Hepatocyte (in vitro differentiated cells): ENCODE measurements around the gene NPAS3. TPM values are rescaled to one million over a fixed set of nuclear protein-coding genes. Genes with fewer than 3 reads are reported as not detected.

Experiments used
- DNase-seq: peaks from one replicate; pipeline ENCODE4 v3.0.0-alpha.2; 2016; ENCODE audit warnings: low spot score
- H2AFZ ChIP-seq: fragments of 200-600 bp; sonication (generic); 2 replicates; pipeline ENCODE4 v1.6.0; 2016; ENCODE audit warnings: antibody characterized with exemption, mild to moderate bottlenecking
- H3K27ac ChIP-seq: fragments of 200-600 bp; sonication (generic); 2 replicates; pipeline ENCODE4 v1.5.1; 2016; ENCODE audit warnings: mild to moderate bottlenecking
- H3K27me3 ChIP-seq: fragments of 200-600 bp; sonication (generic); 2 replicates; pipeline ENCODE4 v1.6.1; 2016
- H3K36me3 ChIP-seq: fragments of 200-600 bp; sonication (generic); replicated peaks from 2 replicates; pipeline ENCODE4 v1.5.1; 2016; ENCODE audit warnings: low read depth; ENCODE audit not compliant: insufficient read depth
- H3K4me1 ChIP-seq: fragments of 200-600 bp; sonication (generic); 2 replicates; pipeline ENCODE4 v1.5.1; 2016; ENCODE audit warnings: mild to moderate bottlenecking, moderate library complexity; ENCODE audit not compliant: insufficient read depth
- H3K4me2 ChIP-seq: fragments of 200-600 bp; sonication (generic); 2 replicates; pipeline ENCODE4 v1.6.0; 2016
- H3K4me3 ChIP-seq: fragments of 200-600 bp; sonication (generic); 2 replicates; pipeline ENCODE4 v1.5.1; 2016; ENCODE audit warnings: mild to moderate bottlenecking
- H3K79me2 ChIP-seq: fragments of 200-600 bp; sonication (generic); 2 replicates; pipeline ENCODE4 v1.6.0; 2017; ENCODE audit warnings: mild to moderate bottlenecking
- H3K9me2 ChIP-seq: fragments of 200-600 bp; sonication (generic); replicated peaks from 2 replicates; pipeline ENCODE4 v1.6.0; 2017; ENCODE audit warnings: mild to moderate bottlenecking; ENCODE audit not compliant: insufficient read depth
- H3K9me3 ChIP-seq: fragments of 200-600 bp; sonication (generic); 2 replicates; pipeline ENCODE4 v1.5.1; 2016; ENCODE audit warnings: low read depth, mild to moderate bottlenecking
- H4K20me1 ChIP-seq: fragments of 200-600 bp; sonication (generic); 2 replicates; pipeline ENCODE4 v1.6.0; 2016; ENCODE audit warnings: mild to moderate bottlenecking; ENCODE audit not compliant: insufficient read depth, poor library complexity, severe bottlenecking
- EZH2 ChIP-seq: fragments of 200-600 bp; sonication (generic); IDR thresholded peaks from 2 replicates; pipeline ENCODE4 v1.6.1; 2016; ENCODE audit warnings: antibody characterized with exemption, mild to moderate bottlenecking, borderline replicate concordance
- EZH2phosphoT487 ChIP-seq: fragments of 200-600 bp; sonication (generic); IDR thresholded peaks from one replicate; pipeline ENCODE4 v1.6.1; 2018; ENCODE audit warnings: antibody characterized with exemption, mild to moderate bottlenecking, low read depth, moderate library complexity; ENCODE audit not compliant: unreplicated experiment, severe bottlenecking
- WGBS: methylation state at CpG from one replicate; pipeline ENCODE4 v1.1.6; 2016; ENCODE audit warnings: low lambda C conversion rate; ENCODE audit errors: missing lambda C conversion rate; 5-methylcytosine and 5-hydroxymethylcytosine counted together
- polyA plus RNA-seq: library from polyadenylated mRNA; unstranded; fragments of >200 nt; fragmentation: Nextera tagmentation; extraction: Ambion mirVana; gene quantifications from 2 replicates; pipeline ENCODE4 v1.2.1, GENCODE V29; 2016
- total RNA-seq: library from RNA; depleted of rRNA; stranded (reverse); fragments of >200 nt; gene quantifications from 2 replicates; pipeline ENCODE4 v1.2.3, GENCODE V29; 2014
- TF ChIP-seq, protein P1 (sequence below): fragments of 200-600 bp; sonication (generic); IDR thresholded peaks from 2 replicates; pipeline ENCODE4 v1.5.1; 2016; ENCODE audit warnings: antibody characterized with exemption, mild to moderate bottlenecking; ENCODE audit not compliant: poor library complexity

Gene NPAS3
- total and polyA plus RNA-seq, 2 experiments from 2014 or later = 0.11 to 1.1 TPM

GRCh38 chr14:33315721-33316120 lies 377.0 kb downstream of the NPAS3 start:
- no peaks in the 10 kb centered on the region for H3K79me2 ChIP-seq

GRCh38 chr14:33317675-33318074 lies 379.0 kb downstream of the NPAS3 start:
- Histone ChIP-seq H4K20me1 (no peaks in the 10 kb centered on the region), H2AFZ (no peak overlapping the region), H3K9me2 (no peaks in the 10 kb centered on the region), H3K27ac (no peak overlapping the region), H3K79me2 (no peaks in the 10 kb centered on the region), H3K4me2 (no peak overlapping the region), H3K27me3 (no peaks in the 10 kb centered on the region), H3K4me1 (no peaks in the 10 kb centered on the region), H3K9me3 (no peaks in the 10 kb centered on the region), H3K36me3 (no peaks in the 10 kb centered on the region), H3K4me3 (no peak overlapping the region)
- TF ChIP-seq, protein P1, sequence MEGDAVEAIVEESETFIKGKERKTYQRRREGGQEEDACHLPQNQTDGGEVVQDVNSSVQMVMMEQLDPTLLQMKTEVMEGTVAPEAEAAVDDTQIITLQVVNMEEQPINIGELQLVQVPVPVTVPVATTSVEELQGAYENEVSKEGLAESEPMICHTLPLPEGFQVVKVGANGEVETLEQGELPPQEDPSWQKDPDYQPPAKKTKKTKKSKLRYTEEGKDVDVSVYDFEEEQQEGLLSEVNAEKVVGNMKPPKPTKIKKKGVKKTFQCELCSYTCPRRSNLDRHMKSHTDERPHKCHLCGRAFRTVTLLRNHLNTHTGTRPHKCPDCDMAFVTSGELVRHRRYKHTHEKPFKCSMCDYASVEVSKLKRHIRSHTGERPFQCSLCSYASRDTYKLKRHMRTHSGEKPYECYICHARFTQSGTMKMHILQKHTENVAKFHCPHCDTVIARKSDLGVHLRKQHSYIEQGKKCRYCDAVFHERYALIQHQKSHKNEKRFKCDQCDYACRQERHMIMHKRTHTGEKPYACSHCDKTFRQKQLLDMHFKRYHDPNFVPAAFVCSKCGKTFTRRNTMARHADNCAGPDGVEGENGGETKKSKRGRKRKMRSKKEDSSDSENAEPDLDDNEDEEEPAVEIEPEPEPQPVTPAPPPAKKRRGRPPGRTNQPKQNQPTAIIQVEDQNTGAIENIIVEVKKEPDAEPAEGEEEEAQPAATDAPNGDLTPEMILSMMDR = no peak
- TF ChIP-seq EZH2 (no peak), EZH2phosphoT487 (no peak)
- DNase-seq = no peak
- WGBS = 86% methylated on average over 5 of the region's 5 CpGs

More at GRCh38 chr14:33315721-33316120, 377.0 kb downstream of the NPAS3 start:
- DNase-seq = no peak
- Histone ChIP-seq H3K9me3 (no peaks in the 10 kb centered on the region), H4K20me1 (no peaks in the 10 kb centered on the region), H3K4me1 (no peaks in the 10 kb centered on the region), H3K4me3 (no peak overlapping the region), H3K9me2 (no peaks in the 10 kb centered on the region), H3K4me2 (no peak overlapping the region), H3K36me3 (no peaks in the 10 kb centered on the region), H3K27me3 (no peaks in the 10 kb centered on the region), H3K27ac (no peak overlapping the region), H2AFZ (no peak overlapping the region)
- 78% methylated on average over 2 of the region's 2 CpGs for WGBS
- TF ChIP-seq EZH2 = no peak

GRCh38 chr14:33323979-33324378 lies 385.3 kb downstream of the NPAS3 start:
- TF ChIP-seq EZH2 (no peak), EZH2phosphoT487 (no peak)
- TF ChIP-seq, protein P1 = no peak
- Histone ChIP-seq H3K4me1 (no peaks in the 10 kb centered on the region), H3K9me3 (no peaks in the 10 kb centered on the region), H3K79me2 (no peaks in the 10 kb centered on the region), H2AFZ (no peak overlapping the region), H3K4me2 (no peak overlapping the region), H3K36me3 (no peaks in the 10 kb centered on the region), H3K27ac (no peak overlapping the region), H3K27me3 (no peaks in the 10 kb centered on the region), H4K20me1 (no peaks in the 10 kb centered on the region), H3K9me2 (no peaks in the 10 kb centered on the region), H3K4me3 (no peak overlapping the region)
- WGBS = 87% methylated on average over 7 of the region's 7 CpGs
- DNase-seq = no peak

GRCh38 chr14:33331176-33331949 lies 392.7 kb downstream of the NPAS3 start:
- H3K4me3 ChIP-seq = no peak overlapping the region
- TF ChIP-seq EZH2phosphoT487 (no peak), EZH2 (no peak)
- TF ChIP-seq, protein P1 = no peak
- peaks cover 4% of the 10 kb centered on the region for H3K9me2 ChIP-seq
- no peak overlapping the region for H3K4me2 ChIP-seq
- no peak overlapping the region for H2AFZ ChIP-seq
- no peaks in the 10 kb centered on the region for H3K4me1 ChIP-seq
- no peaks in the 10 kb centered on the region for H3K36me3 ChIP-seq
- no peaks in the 10 kb centered on the region for H3K79me2 ChIP-seq
- H3K9me3 ChIP-seq = no peaks in the 10 kb centered on the region
- H3K27ac ChIP-seq = no peak overlapping the region
- H3K27me3 ChIP-seq = no peaks in the 10 kb centered on the region
- no peak for DNase-seq
- no peaks in the 10 kb centered on the region for H4K20me1 ChIP-seq
- WGBS = 78% methylated on average over 11 of the region's 11 CpGs
